ENCODE measurements around the gene SACS. TPM values are rescaled to one million over a fixed set of nuclear protein-coding genes. Genes with fewer than 3 reads are reported as not detected.

Gene SACS
- total and polyA plus RNA-seq, 2 of the 4 experiments (the other 2 are of a cell fraction) = 14.7 to 121 TPM

- Histone ChIP-seq H3K23ac (ENCODE audit: low read depth, low read length) (no peak overlapping the region), H3K4ac (ENCODE audit: low read depth, low read length) (no peak overlapping the region), H2BK20ac (ENCODE audit: low read depth, low read length) (no peak overlapping the region), H3K18ac (ENCODE audit: low read depth, low read length) (no peak overlapping the region), H4K8ac (ENCODE audit: low read depth in 2 of 2, low read length in 2 of 2) (no peak overlapping the region), H4K5ac (ENCODE audit: low read depth, low read length) (no peak overlapping the region), H4K20me1 (ENCODE audit: insufficient read depth, low read length) (no peaks in the 10 kb centered on the region), H3K4me2 (ENCODE audit: low read depth, low read length) (no peak overlapping the region), H3K4me3 (ENCODE audit: insufficient read depth, low read depth, low read length) (no peak overlapping the region), H4K91ac (ENCODE audit: insufficient read depth, low read depth, low read length) (no peak overlapping the region), H3K9me1 (ENCODE audit: insufficient read depth, low read length) (peaks cover 24% of the 10 kb centered on the region), H3K56ac (ENCODE audit: extremely low read depth, insufficient read depth, low read length) (no peak overlapping the region), H2AK5ac (ENCODE audit: low read depth, low read length) (no peak overlapping the region), H3K27me3 (ENCODE audit: control insufficient read depth, insufficient read depth, low read length) (no peaks in the 10 kb centered on the region), H3K9ac (ENCODE audit: low read depth, low read length) (no peak overlapping the region), H2BK15ac (ENCODE audit: low read depth, low read length) (no peak overlapping the region), H3K14ac (replicated peaks; ENCODE audit: low read depth, low read length) (no peak overlapping the region), H2AK9ac (replicated peaks; ENCODE audit: low read depth, low read length, poor library complexity) (no peak overlapping the region), H2AFZ (replicated peaks; ENCODE audit: low read length, poor library complexity) (no peak overlapping the region), H2BK5ac (ENCODE audit: low read depth, low read length, poor library complexity, severe bottlenecking) (no peak overlapping the region), H3K79me1 (ENCODE audit: low read depth in 1 of 2, low read length in 2 of 2) (peaks cover 11 to 45% of the 10 kb centered on the region in 2 experiments), H3K9me3 (ENCODE audit: control insufficient read depth, insufficient read depth, low read length) (no peaks in the 10 kb centered on the region), H3K4me1 (ENCODE audit: control insufficient read depth, insufficient read depth, low read length) (peaks cover 16% of the 10 kb centered on the region), H3K36me3 (ENCODE audit: control insufficient read depth, insufficient read depth, low read length) (no peaks in the 10 kb centered on the region), H3K27ac (ENCODE audit: insufficient read depth, low read length) (no peak overlapping the region), H2BK120ac (ENCODE audit: low read depth, low read length) (no peak overlapping the region)
- dilution Hi-C loops (cut with HindIII; ENCODE audit: low sequenced_read_pairs, unreplicated experiment) = no loop called here
- DNase-seq (no peak), ATAC-seq (ENCODE audit: low read depth) (no peak)
- ChIA-PET CTCF (no interaction called here), POLR2A (ENCODE audit: unreplicated experiment) (no interaction called here)
- TF ChIP-seq MXI1 (IDR thresholded peaks at IDR 0.05; ENCODE audit: borderline replicate concordance, low read depth, low read length) = no peak
- no peak for TF ChIP-seq RAD21 (IDR thresholded peaks at IDR 0.05; ENCODE audit: low read length)
- TF ChIP-seq ELK1 (IDR thresholded peaks at IDR 0.05; ENCODE audit: borderline replicate concordance, low read depth, low read length) = no peak
- no peak for TF ChIP-seq RFX5 (IDR thresholded peaks at IDR 0.05; ENCODE audit: low read depth, low read length)
- TF ChIP-seq BHLHE40 (IDR thresholded peaks at IDR 0.05; ENCODE audit: low read depth, low read length) = no peak
- no peak for TF ChIP-seq NFE2L2 (IDR thresholded peaks at IDR 0.05; ENCODE audit: low read depth, low read length)
- no peak for TF ChIP-seq MAFK (IDR thresholded peaks at IDR 0.05; ENCODE audit: low read depth, low read length)
- no peak for TF ChIP-seq CHD1 (IDR thresholded peaks at IDR 0.05; ENCODE audit: low read depth, low read length)
- TF ChIP-seq POLR2A (IDR thresholded peaks at IDR 0.05; ENCODE audit: low read depth, low read length) = no peak
- TF ChIP-seq SMC3 (IDR thresholded peaks at IDR 0.05; ENCODE audit: low read depth, low read length) = no peak
- TF ChIP-seq, protein P1, sequence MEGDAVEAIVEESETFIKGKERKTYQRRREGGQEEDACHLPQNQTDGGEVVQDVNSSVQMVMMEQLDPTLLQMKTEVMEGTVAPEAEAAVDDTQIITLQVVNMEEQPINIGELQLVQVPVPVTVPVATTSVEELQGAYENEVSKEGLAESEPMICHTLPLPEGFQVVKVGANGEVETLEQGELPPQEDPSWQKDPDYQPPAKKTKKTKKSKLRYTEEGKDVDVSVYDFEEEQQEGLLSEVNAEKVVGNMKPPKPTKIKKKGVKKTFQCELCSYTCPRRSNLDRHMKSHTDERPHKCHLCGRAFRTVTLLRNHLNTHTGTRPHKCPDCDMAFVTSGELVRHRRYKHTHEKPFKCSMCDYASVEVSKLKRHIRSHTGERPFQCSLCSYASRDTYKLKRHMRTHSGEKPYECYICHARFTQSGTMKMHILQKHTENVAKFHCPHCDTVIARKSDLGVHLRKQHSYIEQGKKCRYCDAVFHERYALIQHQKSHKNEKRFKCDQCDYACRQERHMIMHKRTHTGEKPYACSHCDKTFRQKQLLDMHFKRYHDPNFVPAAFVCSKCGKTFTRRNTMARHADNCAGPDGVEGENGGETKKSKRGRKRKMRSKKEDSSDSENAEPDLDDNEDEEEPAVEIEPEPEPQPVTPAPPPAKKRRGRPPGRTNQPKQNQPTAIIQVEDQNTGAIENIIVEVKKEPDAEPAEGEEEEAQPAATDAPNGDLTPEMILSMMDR (conservative IDR thresholded peaks at IDR 0.05; ENCODE audit: low read depth, low read length) = no peak
- TF ChIP-seq RCOR1 (IDR thresholded peaks at IDR 0.05; ENCODE audit: insufficient replicate concordance, low read length) = no peak
- no peak for TF ChIP-seq CEBPB (IDR thresholded peaks at IDR 0.05; ENCODE audit: low read depth, low read length)
- TF ChIP-seq, protein P2, sequence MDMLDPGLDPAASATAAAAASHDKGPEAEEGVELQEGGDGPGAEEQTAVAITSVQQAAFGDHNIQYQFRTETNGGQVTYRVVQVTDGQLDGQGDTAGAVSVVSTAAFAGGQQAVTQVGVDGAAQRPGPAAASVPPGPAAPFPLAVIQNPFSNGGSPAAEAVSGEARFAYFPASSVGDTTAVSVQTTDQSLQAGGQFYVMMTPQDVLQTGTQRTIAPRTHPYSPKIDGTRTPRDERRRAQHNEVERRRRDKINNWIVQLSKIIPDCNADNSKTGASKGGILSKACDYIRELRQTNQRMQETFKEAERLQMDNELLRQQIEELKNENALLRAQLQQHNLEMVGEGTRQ (IDR thresholded peaks at IDR 0.05; ENCODE audit: low read depth, low read length) = no peak
- no peak for TF ChIP-seq FOS (IDR thresholded peaks at IDR 0.05; ENCODE audit: low read depth, low read length)
- intact Hi-C loops (cut with micrococcal nuclease) = no loop called here
- no TSS peak for BruUV-seq (replicated peaks)
- WGBS, 2 experiments (ENCODE audit: extremely low coverage in 2 of 2, insufficient read length in 1 of 2) = no CpG with 5 or more reads among the region's 6 CpGs
- in situ Hi-C loops (cut with MboI; ENCODE audit: low sequenced_read_pairs) = no loop called here
Measured at GRCh38 chr13:23381866-23382265, 51.6 kb downstream of the SACS start.

Measured in IMR-90 (cell line).